Ovary (tissue), 3 donors: ENCODE results near the gene CFAP69.

Source experiments
- CTCF ChIP-seq, 3 donors: fragments of 450-650 bp in 2 of 3; fragments of 200-600 bp in 1 of 3; IDR thresholded peaks; one replicate each; pipeline versions ENCODE4 v1.5.1 to v1.8.0; 2016 to 2022; ENCODE audit warnings: antibody characterized with exemption in 3 of 3, mild to moderate bottlenecking in 1 of 3
- EP300 ChIP-seq: sonication (generic); formaldehyde crosslinking; IDR thresholded peaks from one replicate; pipeline ENCODE4 v1.6.1; 2017; ENCODE audit warnings: antibody characterized with exemption
- POLR2A ChIP-seq: fragments of 450-650 bp; IDR thresholded peaks from one replicate; pipeline ENCODE4 v1.6.1; 2017; ENCODE audit warnings: antibody characterized with exemption, mild to moderate bottlenecking, moderate library complexity
- donor health status: DM: no; HTN: no; CAD: no.

GRCh38 chr7:90243556-90243955 lies 1.4 kb upstream of the CFAP69 start:
- no peak for TF ChIP-seq POLR2A
- no peak for TF ChIP-seq CTCF (IDR thresholded peaks at IDR 0.05)
- TF ChIP-seq EP300, result no peak
